ENCODE data around the gene PLEKHJ1.
A peak's percentile ranks its signal among the peaks of the same experiment; 100 is the strongest.

Gene PLEKHJ1

GRCh38 chr19:2234996-2235380 is 1.1 kb downstream of the PLEKHJ1 start:
- DNase-seq (ENCODE audit: low spot score) = no peak

DNA sequence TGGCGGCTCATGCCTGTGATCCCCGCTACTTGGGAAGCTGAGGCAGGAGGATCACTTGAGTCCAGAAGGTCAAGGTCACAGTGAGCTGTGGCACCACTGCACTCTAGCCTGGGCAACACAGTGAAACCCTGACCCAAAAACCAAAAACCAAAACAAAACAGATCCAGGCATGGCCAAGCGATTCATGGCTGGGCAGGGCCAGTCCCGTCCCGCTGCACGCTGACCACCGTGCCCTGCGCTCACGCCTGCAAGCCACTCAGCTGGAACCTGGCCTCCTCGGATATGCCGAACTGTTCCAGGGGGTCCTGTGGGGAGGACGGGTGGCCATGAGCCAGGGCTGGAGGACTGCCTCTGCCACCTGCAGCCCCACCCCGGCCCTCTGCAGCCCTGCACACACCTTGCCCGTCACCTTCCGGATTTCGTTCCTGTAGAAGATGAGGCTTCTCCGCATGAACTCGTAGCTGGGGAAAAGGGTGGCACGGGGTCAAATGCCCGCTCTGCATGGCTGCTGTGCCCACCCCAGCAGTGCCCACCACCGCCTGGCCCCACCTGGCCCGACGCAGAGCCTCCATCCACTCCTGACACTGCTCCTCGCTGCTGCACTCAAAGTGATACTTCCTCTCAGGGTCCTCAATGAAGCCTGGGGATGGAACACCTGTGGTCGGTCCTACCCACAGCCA is 2.4 kb downstream of the PLEKHJ1 start:
- DNase-seq (ENCODE audit: low spot score) = no peak

- no peak for DNase-seq (ENCODE audit: low spot score)
These were observed 3.6 kb downstream of the PLEKHJ1 start for GRCh38 chr19:2232286-2233151.

DNA sequence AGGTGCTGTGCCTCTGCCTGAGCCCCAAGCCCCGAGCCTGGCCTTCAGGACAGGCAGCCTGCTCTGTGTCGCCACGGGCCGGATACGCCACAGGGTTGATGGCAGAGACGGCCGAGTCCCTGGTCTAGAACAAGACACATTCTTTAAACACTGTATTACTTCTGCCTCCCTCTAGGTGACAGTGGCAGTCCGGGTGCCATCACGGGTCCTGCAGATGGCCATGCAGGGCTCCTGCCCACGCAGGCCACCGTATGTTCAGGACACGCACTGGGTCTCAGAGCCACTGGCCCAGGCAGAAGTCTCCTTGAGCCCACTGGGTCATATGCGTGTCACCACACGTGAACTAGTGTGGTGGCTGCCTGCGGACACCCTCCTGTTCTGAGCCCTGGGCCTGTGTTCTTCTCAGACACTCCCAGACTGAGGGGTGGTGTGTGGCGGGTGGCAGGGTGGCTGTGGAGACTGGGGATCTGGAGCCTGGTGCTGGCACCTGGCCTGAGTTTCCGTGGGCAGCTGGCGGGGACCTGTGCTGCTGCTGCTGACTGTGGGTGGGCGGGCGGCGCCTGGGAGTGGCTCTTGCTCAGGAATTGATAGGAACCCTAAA is 4.4 kb downstream of the PLEKHJ1 start:
- DNase-seq (ENCODE audit: low spot score) = peak; percentile 62

DNA sequence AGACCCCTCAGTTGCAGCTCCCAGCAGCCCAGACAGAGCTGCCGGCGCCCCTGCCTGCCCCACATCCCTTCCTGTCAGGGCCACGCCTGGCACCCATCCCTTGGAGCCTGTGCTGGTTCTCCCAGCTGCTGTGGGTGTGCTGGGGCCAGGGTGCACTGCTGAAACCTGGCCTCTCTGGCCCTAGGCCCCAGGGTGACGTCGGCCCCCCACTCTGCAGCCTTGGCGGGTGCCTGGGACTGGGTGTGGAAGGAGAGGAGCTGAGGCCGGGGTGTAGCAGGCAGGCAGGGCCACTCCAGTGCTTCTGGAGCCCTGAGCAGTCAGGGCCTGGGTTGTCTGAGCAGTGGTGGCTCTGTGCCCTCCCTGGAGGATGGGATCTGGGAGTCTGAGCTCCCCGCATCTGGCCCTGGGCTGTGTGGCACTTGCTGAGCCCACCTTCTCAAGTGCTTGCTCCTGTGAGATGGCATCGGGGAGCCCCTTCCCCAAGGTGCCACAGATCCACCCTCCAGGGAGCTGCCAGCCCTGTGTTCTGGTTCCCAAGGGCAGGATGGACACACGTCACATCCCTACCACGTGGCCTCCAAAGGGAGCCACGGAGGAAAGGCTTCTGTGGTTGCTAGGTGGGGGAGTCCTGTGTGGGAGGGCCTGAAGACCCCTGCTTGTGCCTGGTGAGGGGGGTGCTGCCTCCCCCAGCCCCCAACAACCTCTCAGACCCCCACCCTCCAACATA is 5.2 kb downstream of the PLEKHJ1 start:
- DNase-seq (ENCODE audit: low spot score) = no peak

DNA sequence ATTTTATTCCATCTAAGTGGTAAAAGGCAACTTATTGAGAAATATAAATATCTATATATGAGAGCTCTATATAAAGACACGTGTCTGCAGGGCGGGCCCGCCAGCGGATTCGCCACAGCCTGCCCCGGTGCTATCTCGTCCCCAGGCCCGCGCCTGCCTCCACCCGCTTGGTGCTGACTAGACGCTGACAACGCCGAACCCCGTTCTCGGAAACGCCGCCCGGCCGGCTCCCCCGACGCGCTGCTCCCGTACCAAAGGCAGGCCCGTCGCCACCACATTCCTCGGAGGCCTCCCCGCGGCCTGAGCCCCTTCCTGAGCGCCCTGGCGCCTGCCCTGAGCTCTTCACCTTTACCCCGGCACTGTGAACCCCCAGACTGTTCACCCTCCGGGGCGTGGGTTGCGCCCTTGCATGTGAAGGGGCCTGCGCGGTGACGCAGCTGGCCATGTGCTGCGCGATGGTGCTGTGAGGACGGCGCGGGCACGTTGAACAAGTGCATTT is 6.0 kb downstream of the PLEKHJ1 start:
- DNase-seq (ENCODE audit: low spot score) = no peak

- DNase-seq (ENCODE audit: low spot score) = no peak
These were observed 6.8 kb downstream of the PLEKHJ1 start for GRCh38 chr19:2229103-2230032.

DNA sequence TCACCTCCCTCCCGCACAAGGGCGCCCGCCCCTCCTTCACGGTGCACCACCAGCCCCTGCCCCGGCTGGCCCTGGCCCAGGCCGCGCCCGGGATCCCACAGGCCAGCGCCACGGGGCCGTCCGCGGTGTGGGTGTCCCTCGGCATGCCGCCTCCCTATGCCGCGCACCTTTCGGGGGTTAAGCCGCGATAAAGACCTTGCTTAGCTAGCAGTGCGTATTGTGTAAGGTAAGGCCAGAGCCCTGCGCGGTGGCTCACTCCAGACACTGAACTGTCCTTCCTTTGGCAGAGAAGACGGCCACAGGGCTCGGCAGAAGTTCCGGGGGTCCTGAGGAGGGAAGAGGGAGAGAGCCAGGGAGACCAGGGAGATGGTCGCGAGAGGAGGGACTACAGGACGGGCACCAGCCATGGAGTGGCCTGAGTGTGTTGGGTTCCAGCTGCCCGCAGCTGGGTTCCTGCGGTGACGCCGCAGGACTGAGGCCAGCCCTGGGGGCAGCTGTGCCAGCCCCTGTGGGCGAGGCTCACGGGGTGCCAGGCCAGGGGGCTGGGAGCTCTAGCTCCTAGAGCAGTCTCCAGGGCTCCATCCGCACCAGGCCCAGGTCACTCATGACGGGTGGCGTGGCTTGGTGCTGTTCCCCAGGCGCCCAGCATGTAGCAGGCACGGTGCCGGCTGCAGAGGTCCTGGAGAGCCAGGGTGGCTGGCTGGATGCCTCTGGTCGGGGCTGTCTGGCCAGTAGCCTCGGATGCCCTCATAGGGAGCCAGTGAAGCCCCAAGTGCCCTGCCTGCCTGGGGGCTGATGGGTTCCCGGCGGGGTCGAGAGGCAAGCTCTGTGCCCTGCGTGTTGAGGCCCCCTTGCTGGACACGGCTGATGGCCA is 7.7 kb downstream of the PLEKHJ1 start:
- no peak for DNase-seq (ENCODE audit: low spot score)

GRCh38 chr19:2227415-2228156 is 8.5 kb downstream of the PLEKHJ1 start:
- no peak for DNase-seq (ENCODE audit: low spot score)

GRCh38 chr19:2226840-2227360 is 9.2 kb downstream of the PLEKHJ1 start:
- no peak for DNase-seq (ENCODE audit: low spot score)

DNA sequence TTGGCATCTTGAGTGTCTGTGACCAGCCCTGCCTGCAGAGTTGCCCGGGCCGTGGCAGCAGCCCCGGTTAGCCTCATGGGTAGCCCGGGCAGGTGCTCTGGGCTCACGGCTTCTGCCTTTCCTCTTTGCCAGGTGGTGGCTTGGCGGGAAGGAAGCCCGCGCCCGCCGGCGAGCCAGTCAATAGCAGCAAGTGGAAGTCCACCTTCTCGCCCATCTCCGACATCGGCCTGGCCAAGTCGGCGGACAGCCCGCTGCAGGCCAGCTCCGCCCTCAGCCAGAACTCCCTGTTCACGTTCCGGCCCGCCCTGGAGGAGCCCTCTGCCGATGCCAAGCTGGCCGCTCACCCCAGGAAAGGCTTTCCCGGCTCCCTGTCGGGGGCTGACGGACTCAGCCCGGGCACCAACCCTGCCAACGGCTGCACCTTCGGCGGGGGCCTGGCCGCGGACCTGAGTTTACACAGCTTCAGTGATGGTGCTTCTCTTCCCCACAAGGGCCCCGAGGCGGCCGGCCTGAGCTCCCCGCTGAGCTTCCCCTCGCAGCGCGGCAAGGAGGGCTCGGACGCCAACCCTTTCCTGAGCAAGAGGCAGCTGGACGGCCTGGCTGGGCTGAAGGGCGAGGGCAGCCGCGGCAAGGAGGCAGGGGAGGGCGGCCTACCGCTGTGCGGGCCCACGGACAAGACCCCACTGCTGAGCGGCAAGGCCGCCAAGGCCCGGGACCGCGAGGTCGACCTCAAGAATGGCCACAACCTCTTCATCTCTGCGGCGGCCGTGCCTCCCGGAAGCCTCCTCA is 9.9 kb downstream of the PLEKHJ1 start:
- DNase-seq (ENCODE audit: low spot score) = no peak

DNA sequence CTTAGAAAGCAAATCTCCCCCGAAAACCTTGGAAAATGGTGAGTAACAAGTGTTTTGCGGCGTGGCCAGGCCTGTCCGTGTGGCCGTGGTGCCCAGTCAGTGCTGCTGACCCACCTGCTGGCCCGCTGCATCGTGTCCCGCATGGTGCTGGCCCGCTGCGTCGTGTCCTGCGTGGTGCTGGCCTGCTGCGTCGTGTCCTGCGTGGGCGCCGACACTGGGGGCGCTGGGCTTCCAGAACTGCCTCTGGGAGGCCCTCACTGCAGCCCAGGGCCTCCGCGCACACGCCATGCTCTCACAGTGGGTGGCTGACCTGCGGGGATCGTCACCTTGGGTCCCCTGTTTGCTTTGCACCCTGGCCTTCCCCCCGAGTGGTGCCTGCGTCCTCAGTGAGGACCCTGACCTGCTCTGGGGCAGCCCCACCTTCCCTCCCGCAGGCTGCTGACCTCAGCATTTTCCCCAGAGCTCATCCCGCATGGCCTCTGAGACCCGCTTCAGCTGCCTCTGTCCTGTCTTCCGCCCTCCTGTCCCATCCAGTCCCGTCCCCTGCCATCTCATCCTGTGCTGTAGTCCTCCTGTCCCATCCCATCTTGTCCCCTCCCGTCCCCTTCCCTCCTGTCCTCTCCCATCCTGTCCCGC is 10.6 kb downstream of the PLEKHJ1 start:
- no peak for DNase-seq (ENCODE audit: low spot score)

GRCh38 chr19:2224754-2225349 is 11.3 kb downstream of the PLEKHJ1 start:
- DNase-seq (ENCODE audit: low spot score) = no peak

GRCh38 chr19:2223959-2224358 is 12.2 kb downstream of the PLEKHJ1 start:
- no peak for DNase-seq (ENCODE audit: low spot score)

DNA sequence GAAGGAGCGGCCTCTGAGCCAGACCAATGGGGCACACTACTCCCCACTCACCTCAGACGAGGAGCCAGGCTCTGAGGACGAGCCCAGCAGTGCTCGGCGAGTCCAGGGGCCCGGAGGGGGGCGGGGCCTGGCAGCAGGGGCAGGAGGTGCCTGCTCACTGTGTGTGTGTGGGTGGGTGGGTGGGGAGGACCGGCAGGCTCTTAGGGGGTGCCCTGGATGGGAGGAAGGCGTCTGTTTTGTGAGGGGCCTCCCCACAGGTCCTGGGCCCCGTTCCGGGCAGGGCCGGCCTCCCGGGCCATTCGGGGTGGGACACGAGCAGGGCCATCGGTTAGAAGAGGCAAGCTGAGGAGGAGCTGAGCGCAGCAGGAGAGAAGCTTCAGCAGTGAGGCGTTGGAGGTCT is 12.7 kb downstream of the PLEKHJ1 start:
- no peak for DNase-seq (ENCODE audit: low spot score)

DNA sequence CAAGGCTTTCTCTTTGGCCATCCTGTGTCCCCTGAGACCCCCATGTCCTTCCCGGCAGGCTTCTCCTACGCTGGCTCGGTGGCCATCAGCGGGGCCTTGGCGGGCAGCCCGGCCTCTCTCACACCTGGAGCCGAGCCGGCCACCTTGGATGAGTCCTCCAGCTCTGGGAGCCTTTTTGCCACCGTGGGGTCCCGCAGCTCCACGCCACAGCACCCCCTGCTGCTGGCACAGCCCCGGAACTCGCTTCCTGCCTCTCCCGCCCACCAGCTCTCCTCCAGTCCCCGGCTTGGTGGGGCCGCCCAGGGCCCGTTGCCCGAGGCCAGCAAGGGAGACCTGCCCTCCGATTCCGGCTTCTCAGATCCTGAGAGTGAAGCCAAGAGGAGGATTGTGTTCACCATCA is 14.2 kb downstream of the PLEKHJ1 start:
- no peak for DNase-seq (ENCODE audit: low spot score)

DNA sequence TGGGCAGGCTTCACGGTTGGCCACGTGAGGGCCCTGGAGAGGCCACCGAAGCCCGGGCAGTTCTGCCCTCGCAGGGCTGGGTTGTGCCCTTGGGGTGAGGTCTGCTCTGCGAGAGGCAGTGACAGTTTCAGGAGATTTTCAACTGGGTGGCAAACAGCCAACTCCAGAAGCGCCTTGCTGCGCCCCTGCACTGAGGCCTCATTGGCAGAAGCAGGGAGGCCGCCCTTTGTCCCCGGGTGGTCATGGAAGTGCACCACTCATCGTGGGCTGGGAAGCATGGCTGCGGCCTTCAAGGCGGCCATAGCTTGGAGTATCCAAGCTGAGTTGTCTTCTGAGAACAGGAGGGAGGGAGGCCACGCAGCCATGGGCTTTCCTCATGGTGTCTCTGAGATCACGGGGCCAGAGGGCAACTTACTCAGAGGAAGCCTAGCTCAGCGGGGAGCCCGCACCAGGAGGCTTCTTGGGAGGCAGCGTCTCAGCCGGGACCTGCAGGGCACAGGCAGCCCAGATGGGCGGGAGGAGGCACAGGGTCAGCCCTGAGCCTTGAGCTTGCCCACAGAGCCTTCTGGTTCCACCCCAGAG is 14.8 kb downstream of the PLEKHJ1 start:
- no peak for DNase-seq (ENCODE audit: low spot score)

Data from RKO (cell line).